GM18508 (cell line): ENCODE measurements around the gene XPO4.

Experiments
- ATAC-seq: cut with Tn5 transposase; IDR thresholded peaks from one replicate; pipeline ENCODE4 v1.9.1; 2021; ENCODE audit warnings: moderate number of reproducible peaks; ENCODE audit not compliant: insufficient read depth, unreplicated experiment

XPO4 gene

DNA sequence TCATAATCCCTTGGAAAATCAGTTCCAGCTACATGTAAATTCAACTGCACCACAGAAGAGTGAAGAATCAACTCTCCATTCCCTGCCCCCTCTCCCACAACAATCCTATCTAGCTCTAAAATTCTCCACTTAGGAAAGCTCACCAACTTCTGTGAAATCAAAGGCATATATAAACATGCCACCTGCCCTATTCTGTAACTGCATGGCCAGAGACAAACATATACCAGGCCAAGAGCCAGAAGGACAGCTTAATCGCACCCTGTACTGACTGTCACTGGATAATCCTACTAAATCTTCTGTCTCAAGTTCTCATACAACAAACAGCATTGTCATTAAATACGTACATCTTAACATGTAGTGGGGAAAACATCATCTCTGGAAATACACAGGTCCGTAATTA lies 70.6 kb downstream of the XPO4 start:
- no peak for ATAC-seq

DNA sequence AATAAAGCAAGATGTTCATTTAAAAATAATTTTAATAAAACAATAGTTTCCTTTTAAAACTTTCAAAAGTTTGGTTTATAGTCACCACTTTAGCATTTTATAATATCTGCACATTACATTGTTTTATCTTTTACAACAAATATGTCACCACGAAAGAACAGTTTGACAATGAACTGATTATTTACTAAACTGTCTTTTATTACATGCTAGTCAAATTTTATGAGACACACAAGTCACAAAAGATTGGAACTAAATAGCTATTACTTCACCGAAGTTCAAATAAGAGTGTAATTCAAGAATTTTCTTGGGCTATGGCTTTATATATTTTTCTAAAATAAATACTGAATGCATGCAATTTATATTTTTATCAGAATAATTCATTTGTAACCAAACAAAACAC lies 71.3 kb downstream of the XPO4 start:
- ATAC-seq = no peak

DNA sequence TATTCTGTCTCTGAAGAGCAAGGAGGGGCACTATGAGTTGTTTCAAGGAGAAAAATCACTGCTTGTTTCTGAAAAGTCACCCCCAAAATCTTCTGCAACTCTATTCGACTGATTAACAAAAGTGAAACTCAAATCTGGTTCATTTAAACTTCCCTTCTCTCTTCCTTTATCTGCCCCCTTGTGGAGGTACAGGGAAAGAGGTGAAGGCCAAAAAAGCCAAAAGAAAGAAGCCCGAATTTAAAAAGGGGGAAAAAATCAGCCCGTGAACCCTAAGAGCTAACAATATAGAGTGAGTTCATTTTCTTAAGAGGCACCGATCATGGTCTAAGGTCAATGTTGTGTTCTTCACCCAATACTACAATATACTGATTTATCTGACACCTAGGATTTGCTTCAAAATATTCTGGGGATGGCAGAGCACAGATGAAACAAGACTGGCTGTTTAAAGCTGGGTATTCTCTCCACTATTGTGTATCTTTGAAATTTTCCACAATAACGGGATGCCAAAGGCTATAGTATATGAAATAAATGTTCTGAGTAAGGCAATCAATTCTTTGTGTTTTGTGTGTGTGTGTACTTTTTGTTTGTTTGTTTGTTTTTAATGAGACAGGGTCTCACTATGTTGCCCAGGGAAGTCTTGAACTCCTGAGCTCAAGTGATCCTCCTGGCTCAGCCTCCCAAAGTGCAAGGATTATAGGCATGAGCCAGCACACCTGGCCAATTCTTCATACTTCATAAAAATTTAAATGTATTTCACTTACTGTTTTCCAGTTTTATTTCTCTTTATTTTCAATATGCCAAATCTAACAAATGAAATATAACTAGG lies 73.8 kb downstream of the XPO4 start:
- no peak for ATAC-seq

DNA sequence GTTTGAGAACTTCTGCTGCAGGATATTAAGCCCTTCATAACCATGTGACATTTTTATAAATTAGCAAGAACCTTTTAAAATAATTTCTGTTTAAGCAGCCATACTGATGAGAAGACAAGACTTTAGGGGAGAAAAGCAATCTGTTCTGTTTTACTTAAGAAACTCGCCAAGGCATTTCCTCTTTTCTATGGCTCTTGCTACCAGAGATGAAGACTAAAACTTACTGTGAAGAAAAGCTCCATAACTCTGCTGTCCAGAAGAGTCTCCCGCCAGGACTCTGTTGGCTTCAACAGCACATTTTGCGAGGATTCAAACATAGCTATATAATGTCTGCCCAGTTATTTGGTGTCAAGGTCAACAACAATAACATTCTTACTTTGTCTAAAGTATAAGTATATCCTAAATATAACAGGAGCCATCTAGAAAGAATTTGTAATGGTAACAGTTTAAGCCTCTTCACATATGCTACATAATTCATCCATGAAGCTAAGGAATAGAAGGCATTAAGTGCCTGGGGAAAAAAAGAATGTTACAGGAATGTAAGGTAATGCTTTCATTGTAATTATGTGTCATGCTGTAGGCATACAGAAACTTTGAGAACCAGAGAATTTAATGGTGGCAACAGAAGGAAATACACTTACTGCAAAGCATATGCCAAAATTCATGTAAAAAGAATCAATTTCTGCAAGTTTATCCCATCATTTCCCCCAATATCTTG lies 75.5 kb downstream of the XPO4 start:
- no peak for ATAC-seq

DNA sequence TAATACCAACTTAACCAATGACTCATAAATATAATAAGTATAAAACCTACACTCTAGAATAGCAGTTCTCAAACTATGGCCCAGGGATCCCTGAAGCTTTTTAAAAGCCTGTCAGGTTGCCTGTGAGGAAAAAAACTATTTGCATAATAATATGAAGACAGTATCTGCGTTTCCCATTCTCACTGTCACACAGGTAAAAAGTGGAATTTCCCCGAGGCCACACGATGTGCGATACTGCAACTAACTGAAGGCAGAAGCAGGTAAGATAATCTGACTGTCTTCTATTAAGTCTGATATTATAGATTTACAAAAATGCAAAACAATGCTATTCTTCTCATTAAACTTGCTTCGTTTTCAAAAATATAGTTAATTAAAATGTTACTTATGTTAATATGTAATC lies 76.2 kb downstream of the XPO4 start:
- ATAC-seq = no peak

GRCh38 chr13:20825477-20825875 lies 77.1 kb downstream of the XPO4 start:
- ATAC-seq = no peak

DNA sequence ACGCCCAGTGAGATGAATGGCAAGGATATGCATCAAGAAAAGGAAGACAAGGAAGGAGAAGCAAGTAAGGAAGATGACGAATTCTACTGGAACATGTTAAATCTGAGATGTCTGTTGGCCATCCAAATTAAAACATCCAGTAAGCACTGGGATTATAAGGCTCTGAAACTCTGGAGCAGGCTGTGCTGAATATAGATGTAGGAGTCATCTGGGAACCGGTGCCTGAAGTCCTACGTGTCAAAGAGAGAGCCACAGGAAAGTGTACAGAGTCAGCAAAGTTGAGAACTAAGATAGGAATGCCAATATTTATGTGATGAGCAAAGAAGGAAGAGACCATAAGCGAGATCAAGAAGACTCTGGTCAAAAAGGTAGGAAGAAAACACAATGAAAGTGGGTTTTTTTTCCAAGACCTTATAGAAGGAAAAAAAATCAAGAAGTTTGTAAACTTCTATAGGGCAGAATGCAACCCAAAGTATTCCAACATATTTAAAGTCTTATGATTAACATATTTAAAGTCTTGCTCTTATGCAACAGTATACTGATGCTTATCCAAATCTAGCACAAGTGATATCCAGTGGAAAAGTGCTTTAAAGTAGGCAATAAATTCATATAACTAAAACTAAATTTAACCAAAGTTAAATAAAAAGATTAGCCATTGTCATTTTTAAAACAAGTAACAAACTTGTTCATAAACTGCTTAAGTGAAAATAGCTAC lies 77.6 kb downstream of the XPO4 start:
- ATAC-seq = no peak

DNA sequence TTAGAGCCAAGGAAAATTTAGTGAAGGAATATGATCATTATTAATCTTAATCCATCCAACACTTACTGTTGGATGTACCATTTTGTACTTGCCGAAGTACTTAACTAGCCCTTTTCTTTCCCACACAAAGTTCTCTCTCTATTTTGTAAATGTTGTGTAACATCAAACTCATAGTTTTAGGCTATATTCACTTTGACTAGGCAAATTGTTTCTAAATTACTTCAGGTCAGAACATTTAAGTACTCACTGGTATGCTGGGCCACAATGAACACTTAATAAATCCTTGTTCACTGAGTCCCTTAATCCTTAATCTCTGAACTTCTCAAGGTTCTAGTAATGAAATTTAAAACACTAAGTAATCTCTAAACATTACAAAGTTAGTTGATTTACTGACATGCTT lies 79.5 kb downstream of the XPO4 start:
- ATAC-seq = no peak

DNA sequence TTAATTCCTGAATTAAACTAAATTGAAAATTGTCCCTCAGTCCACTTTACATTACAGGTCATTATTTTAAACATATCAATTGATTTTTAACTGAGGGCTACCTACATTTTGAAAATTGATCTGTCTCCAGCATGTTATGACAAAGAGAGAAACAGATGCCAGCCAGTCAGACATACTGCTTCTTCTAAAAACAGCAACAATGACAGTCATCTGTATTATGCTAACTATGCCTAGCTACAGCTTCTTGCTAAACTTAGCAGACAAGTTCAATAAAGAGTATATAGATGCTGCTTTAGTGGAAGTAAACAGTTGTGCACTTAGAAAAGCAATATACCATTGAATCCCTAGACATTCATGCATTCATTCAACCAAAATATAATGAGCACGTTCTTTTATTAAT lies 80.1 kb downstream of the XPO4 start:
- ATAC-seq = no peak

GRCh38 chr13:20819715-20820114 lies 82.8 kb downstream of the XPO4 start:
- ATAC-seq = no peak

- ATAC-seq = no peak
These were observed 87.1 kb downstream of the XPO4 start for GRCh38 chr13:20815464-20815863.

DNA sequence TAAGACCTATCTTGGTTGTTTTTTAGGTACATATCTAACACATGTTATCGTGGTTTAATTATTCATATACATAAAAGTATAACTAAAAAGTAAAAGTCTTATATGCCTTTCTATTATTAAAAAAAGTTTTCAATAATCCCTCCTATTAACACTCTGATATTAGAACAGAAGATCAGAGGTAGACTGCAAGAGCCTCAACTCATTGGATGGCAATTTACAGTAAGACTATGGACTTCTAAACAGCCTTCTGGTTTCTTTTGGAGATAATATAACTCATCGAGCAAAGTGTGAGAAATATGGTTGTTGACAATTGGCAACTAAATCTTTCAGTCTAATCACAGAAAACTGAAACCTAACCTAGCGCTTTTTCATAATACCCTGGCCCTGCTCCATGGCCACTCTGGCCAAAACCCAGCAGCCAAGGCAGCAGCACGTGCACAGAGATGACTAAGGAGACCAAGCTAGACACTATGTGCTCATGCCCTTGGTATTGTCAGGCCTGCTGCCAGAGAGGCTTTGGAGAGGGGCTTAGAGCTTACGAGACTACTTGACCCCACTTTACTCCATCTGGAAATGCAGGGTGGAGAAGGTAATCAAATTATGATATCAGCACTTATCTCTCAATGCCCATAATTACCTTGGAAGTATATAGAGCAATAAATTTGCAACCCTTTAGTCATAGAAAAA lies 88.2 kb downstream of the XPO4 start:
- ATAC-seq = no peak

- ATAC-seq = no peak
These were observed 89.7 kb downstream of the XPO4 start for GRCh38 chr13:20812890-20813289.

DNA sequence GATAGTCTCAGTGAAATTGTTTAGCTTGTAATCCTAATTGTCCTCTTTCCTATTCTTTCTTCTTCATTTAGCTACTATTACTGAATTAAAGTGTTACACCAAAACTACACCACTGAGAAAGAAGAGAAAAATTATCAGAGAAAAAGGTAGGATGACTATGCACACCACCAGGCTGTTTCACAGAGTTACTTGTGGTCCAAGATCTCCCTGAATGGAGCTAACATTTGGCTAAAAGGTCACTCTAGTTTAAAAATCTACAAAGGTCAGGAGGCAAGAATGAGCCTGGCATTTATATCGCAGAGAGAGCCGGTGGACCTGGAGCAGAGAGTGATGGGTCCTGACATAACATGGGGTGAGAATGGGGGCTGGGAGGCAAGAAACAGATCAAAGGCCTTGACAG lies 91.7 kb downstream of the XPO4 start:
- ATAC-seq = no peak

DNA sequence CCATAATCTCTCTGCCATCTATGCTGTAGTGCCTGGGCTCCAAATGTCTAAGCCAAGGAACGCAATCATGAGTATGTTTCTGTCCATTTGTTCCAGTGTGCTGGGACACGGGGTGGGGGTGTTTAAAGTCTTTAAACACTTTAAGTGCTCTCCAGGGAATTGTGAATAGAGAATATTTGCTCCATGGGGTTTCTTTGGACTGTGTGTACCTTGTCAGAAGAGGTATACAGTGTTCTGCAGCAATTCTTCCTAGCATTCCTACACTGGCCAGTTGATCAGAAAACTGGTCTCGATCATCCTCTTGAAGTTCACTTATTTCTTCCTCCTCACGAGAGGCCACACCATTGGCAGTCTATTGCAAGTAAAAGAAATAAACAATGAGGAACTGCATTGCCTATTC lies 93.7 kb downstream of the XPO4 start:
- no peak for ATAC-seq

DNA sequence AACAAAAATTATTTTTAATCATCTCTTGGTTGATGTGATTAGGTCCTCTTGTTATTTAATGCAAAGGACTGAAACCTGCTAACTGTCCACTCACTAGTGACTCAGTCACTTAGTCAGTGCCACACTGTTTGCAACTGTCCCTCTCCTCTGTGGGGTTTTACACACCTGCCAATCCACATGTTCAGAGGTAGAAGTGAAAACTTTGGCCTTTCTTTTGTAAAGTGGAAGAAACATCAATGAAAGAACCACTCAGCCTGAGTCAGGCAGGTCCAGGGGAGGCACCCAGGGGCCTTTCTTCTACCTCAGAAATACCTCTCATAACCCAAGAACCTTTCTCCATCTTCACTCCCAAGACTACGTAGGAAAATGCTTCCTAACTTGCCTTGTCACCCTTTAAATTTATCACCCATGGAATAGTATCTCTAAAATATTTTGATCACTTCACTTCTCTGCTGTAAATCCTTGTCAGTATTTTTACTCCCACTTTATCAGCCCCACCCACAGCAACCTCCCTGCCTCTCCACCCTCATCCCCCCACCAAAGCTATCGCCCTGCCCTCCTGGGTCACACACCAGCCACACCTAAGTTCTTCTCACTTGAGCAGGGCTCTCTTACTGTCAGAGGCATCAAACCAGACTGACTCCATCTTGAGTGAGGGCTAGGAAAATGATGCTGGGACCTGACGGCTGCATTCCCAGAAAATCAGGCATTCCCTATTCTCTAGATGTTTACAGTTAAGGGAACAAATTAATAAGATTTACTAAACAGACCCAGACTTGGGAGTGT lies 99.2 kb downstream of the XPO4 start:
- no peak for ATAC-seq

- ATAC-seq = no peak
These were observed 100.8 kb downstream of the XPO4 start for GRCh38 chr13:20801707-20802106.

DNA sequence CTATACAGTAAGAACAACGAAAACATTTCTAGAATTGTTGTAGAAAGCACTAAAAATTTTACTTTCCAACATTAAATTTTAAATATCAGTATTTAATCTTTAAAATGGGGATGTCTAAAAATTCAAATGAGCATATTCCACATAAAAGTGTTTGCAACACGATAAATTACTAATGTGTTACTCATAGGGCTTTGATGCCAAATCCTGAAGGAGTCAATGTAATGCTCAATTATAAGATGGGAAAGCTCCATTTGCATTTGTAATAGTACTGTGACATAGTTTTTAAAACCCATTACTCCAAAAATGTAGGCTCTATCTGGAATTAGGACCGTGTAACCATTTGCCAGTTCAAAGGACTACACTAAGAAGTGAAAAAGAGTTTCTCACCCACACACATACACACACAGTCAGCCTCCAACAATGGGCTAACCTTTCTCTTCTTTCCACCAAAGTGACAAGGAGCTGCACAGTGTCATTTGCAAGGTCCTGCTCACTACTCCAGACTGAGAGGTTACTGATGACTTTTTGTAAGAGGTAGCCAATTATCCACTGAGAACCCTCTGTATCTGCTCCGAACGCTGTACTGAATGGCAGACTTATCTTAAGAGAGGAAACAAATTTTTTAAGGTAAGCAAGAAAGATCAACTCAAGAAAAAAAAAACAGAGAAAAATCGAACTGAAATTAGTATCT lies 102.7 kb downstream of the XPO4 start:
- no peak for ATAC-seq

- ATAC-seq = no peak
These were observed 104.5 kb downstream of the XPO4 start for GRCh38 chr13:20798027-20798426.
